IMR-90 (cell line): ENCODE measurements around the gene WDR70. TPM values are rescaled to one million over a fixed set of nuclear protein-coding genes. Genes with fewer than 3 reads are reported as not detected.

ENCODE experiments used
- ATAC-seq: fragments of 200-7000 bp; cut with Tn5 transposase; 2 replicates; pipeline ENCODE4 v1.9.1; 2020; ENCODE audit warnings: low read depth, mild to moderate bottlenecking, moderate library complexity
- BruUV-seq: library from RNA; stranded (reverse); fragments of 400-500 nt; replicated peaks from 2 replicates; lab custom pipeline; 2021; lab: Mats Ljungman, UMichigan
- CTCF ChIA-PET: fragments of 300-600 bp; formaldehyde crosslinking; extraction: SDS; loops from one replicate; lab custom pipeline; 2021; ENCODE audit warnings: antibody characterized with exemption; lab: Yijun Ruan, JAX
- POLR2A ChIA-PET: fragments of 300-600 bp; sonication (Branson Sonifier 250); formaldehyde crosslinking; loops from one replicate; lab custom pipeline; 2022; ENCODE audit warnings: antibody characterized with exemption; ENCODE audit not compliant: unreplicated experiment; lab: Charles Lee
- DNase-seq: peaks from one replicate; pipeline ENCODE4 v3.0.0; 2013
- H2AFZ ChIP-seq: replicated peaks from 2 replicates; pipeline ENCODE3; 2013; ENCODE audit warnings: low read length, mild to moderate bottlenecking; ENCODE audit not compliant: poor library complexity
- H2AK5ac ChIP-seq: 2 replicates; pipeline ENCODE4 v1.6.1; 2013; ENCODE audit warnings: low read depth, low read length, inconsistent platforms
- H2AK9ac ChIP-seq: replicated peaks from 2 replicates; pipeline ENCODE3; 2013; ENCODE audit warnings: mild to moderate bottlenecking, low read depth, low read length, moderate library complexity; ENCODE audit not compliant: poor library complexity
- H2BK120ac ChIP-seq: 2 replicates; pipeline ENCODE4 v1.6.1; 2013; ENCODE audit warnings: low read depth, low read length, inconsistent platforms
- H2BK15ac ChIP-seq: 3 replicates; pipeline ENCODE4 v1.6.1; 2013; ENCODE audit warnings: low read depth, low read length, inconsistent platforms
- H2BK20ac ChIP-seq: 2 replicates; pipeline ENCODE4 v1.6.1; 2013; ENCODE audit warnings: low read depth, mild to moderate bottlenecking, inconsistent platforms, low read length, moderate library complexity
- H2BK5ac ChIP-seq: 2 replicates; pipeline ENCODE4 v1.6.1; 2013; ENCODE audit warnings: mild to moderate bottlenecking, low read depth, low read length, inconsistent platforms; ENCODE audit not compliant: poor library complexity, severe bottlenecking
- H3K14ac ChIP-seq: replicated peaks from 2 replicates; pipeline ENCODE4 v1.6.1; 2013; ENCODE audit warnings: low read depth, low read length, inconsistent platforms
- H3K18ac ChIP-seq: 2 replicates; pipeline ENCODE4 v1.6.1; 2013; ENCODE audit warnings: low read depth, low read length, control low read depth
- H3K23ac ChIP-seq: 2 replicates; pipeline ENCODE4 v1.6.1; 2013; ENCODE audit warnings: low read depth, low read length, inconsistent platforms
- H3K27ac ChIP-seq: 2 replicates; pipeline ENCODE4 v1.5.1; 2013; ENCODE audit warnings: mild to moderate bottlenecking, control low read depth, low read length; ENCODE audit not compliant: insufficient read depth
- H3K27me3 ChIP-seq: 2 replicates; pipeline ENCODE4 v1.6.1; 2013; ENCODE audit warnings: low read length; ENCODE audit not compliant: control insufficient read depth, insufficient read depth
- H3K36me3 ChIP-seq: 2 replicates; pipeline ENCODE4 v1.6.1; 2013; ENCODE audit warnings: low read length, mixed read lengths; ENCODE audit not compliant: control insufficient read depth, insufficient read depth
- H3K4ac ChIP-seq: 2 replicates; pipeline ENCODE4 v1.6.1; 2013; ENCODE audit warnings: low read depth, low read length, inconsistent platforms
- H3K4me1 ChIP-seq: 2 replicates; pipeline ENCODE4 v1.6.1; 2013; ENCODE audit warnings: low read length, mixed read lengths; ENCODE audit not compliant: control insufficient read depth, insufficient read depth
- H3K4me2 ChIP-seq: 2 replicates; pipeline ENCODE4 v1.6.1; 2013; ENCODE audit warnings: low read depth, mild to moderate bottlenecking, control low read depth, low read length, moderate library complexity
- H3K4me3 ChIP-seq: 2 replicates; pipeline ENCODE4 v1.5.1; 2013; ENCODE audit warnings: low read depth, mild to moderate bottlenecking, control low read depth, low read length, moderate library complexity; ENCODE audit not compliant: insufficient read depth
- H3K56ac ChIP-seq: 2 replicates; pipeline ENCODE4 v1.6.1; 2013; ENCODE audit warnings: low read length, inconsistent platforms; ENCODE audit not compliant: insufficient read depth; ENCODE audit errors: extremely low read depth
- H3K79me1 ChIP-seq, 2 experiments: 2 replicates each; pipeline ENCODE4 v1.6.1; 2013; ENCODE audit warnings: low read length in 2 of 2, inconsistent platforms in 1 of 2, low read depth in 1 of 2
- H3K9ac ChIP-seq: 2 replicates; pipeline ENCODE4 v1.6.1; 2013; ENCODE audit warnings: low read depth, low read length, control low read depth
- H3K9me1 ChIP-seq: 2 replicates; pipeline ENCODE4 v1.6.1; 2013; ENCODE audit warnings: low read length, inconsistent platforms; ENCODE audit not compliant: insufficient read depth
- H3K9me3 ChIP-seq: 2 replicates; pipeline ENCODE4 v1.6.1; 2013; ENCODE audit warnings: low read length; ENCODE audit not compliant: control insufficient read depth, insufficient read depth
- H4K20me1 ChIP-seq: 2 replicates; pipeline ENCODE4 v1.6.1; 2013; ENCODE audit warnings: low read length, inconsistent platforms; ENCODE audit not compliant: insufficient read depth
- H4K5ac ChIP-seq: 2 replicates; pipeline ENCODE4 v1.6.1; 2013; ENCODE audit warnings: mild to moderate bottlenecking, low read depth, low read length, control low read depth
- H4K8ac ChIP-seq, 2 experiments: 2 replicates each; pipeline ENCODE4 v1.6.1; 2013; ENCODE audit warnings: low read depth in 2 of 2, low read length in 2 of 2, control low read depth in 1 of 2, inconsistent platforms in 1 of 2
- H4K91ac ChIP-seq: 2 replicates; pipeline ENCODE4 v1.6.1; 2013; ENCODE audit warnings: low read depth, low read length, inconsistent platforms; ENCODE audit not compliant: insufficient read depth
- BHLHE40 ChIP-seq: fragments of 150-350 bp; IDR thresholded peaks from 2 replicates; pipeline ENCODE4 v1.6.1; 2016; ENCODE audit warnings: mild to moderate bottlenecking, low read depth, low read length
- WGBS, 2 experiments: methylation state at CpG; one replicate each; pipeline versions ENCODE4 v1.1.5 to v1.1.7; 2013; ENCODE audit warnings: missing lambda C conversion rate in 2 of 2; ENCODE audit not compliant: insufficient read length in 1 of 2; ENCODE audit errors: extremely low coverage in 2 of 2; 5-methylcytosine and 5-hydroxymethylcytosine counted together
- dilution Hi-C: fragments of 300-500 bp; cut with HindIII; formaldehyde crosslinking; loops from one replicate; pipeline ENCODE4 v1.14.3; 2018; ENCODE audit warnings: low sequenced_read_pairs; ENCODE audit not compliant: unreplicated experiment
- in situ Hi-C: fragments of 300-500 bp; cut with MboI; formaldehyde crosslinking; loops from 3 replicates; pipeline ENCODE4 v1.14.3; 2019; ENCODE audit warnings: low sequenced_read_pairs, inconsistent platforms, mixed read lengths
- intact Hi-C: fragments of 100-400 bp; cut with micrococcal nuclease; formaldehyde crosslinking; loops from 2 replicates; pipeline ENCODE4 v1.10.0; 2022
- polyA plus RNA-seq, 3 experiments: library from polyadenylated mRNA; depleted of rRNA; stranded (reverse); fragments of >200 nt; gene quantifications; 2 replicates each; pipeline ENCODE4 v1.2.3, GENCODE V29; 2012; ENCODE audit warnings: low replicate concordance in 1 of 3
- total RNA-seq: library from RNA; depleted of rRNA; stranded (reverse); fragments of >200 nt; gene quantifications from 2 replicates; pipeline ENCODE4 v1.2.3, GENCODE V29; 2012

WDR70 gene
- total and polyA plus RNA-seq, 2 of the 4 experiments (the other 2 are of a cell fraction), result 16.7 to 29.9 TPM

DNA sequence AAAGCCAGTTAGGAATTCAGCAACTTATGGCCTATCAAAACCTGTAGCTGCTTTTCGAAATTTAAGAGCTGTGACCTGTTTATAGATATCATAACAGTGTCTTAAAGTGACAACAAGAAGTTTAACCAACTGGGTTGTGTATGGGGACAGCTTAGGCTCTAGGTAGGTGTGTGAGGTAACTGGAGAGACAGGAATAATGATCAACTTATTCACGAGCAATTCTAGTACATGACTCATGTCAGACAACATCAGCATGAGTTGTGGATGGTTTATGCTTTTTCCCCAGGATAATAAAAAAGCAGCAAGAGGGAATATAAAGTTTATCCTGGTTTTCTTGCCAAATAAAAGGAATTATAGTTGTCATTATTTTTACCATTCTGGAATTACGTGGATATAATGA is 372.1 kb downstream of the WDR70 start:
- Histone ChIP-seq H3K23ac (no peak overlapping the region), H4K5ac (no peak overlapping the region), H2BK20ac (no peak overlapping the region), H2AK5ac (no peak overlapping the region), H4K20me1 (no peaks in the 10 kb centered on the region), H3K9me3 (no peaks in the 10 kb centered on the region), H3K4me2 (no peak overlapping the region), H3K56ac (no peak overlapping the region), H4K91ac (no peak overlapping the region), H3K9ac (no peak overlapping the region), H3K27me3 (no peaks in the 10 kb centered on the region), H3K27ac (no peak overlapping the region), H3K4me1 (peaks cover 3% of the 10 kb centered on the region; the same call in 1 of the 2 replicates), H3K36me3 (no peaks in the 10 kb centered on the region), H4K8ac (no peak overlapping the region), H3K9me1 (no peaks in the 10 kb centered on the region), H3K4ac (no peak overlapping the region), H3K4me3 (no peak overlapping the region), H2AFZ (no peak overlapping the region), H3K14ac (no peak overlapping the region), H2BK120ac (no peak overlapping the region), H2BK15ac (no peak overlapping the region), H3K79me1 (no peaks in the 10 kb centered on the region), H2BK5ac (no peak overlapping the region), H3K18ac (no peak overlapping the region), H2AK9ac (no peak overlapping the region)
- in situ Hi-C loops, result no loop called here
- intact Hi-C loops, result no loop called here
- POLR2A ChIA-PET, result no interaction called here
- CTCF ChIA-PET, result interaction anchor here (1.0 kb wide), 1 partner anchor 11 kb away, joined by 3 read pairs; no protein-coding TSS in a partner anchor
- ATAC-seq (peak; percentile 60; the same call in 1 of the 2 replicates), DNase-seq (peak; percentile 48)
- WGBS, 2 experiments, result no CpG with 5 or more reads among the region's 3 CpGs
- no TSS peak for BruUV-seq
- no peak for TF ChIP-seq BHLHE40
- dilution Hi-C loops, result no loop called here
